Mucosa of rectum (tissue), 2 donors: ENCODE results near the gene DNAJA2.

Source experiments
- H3K27ac ChIP-seq, 2 donors: one replicate each; pipeline ENCODE4 v1.7.0; 2013; ENCODE audit warnings: inconsistent platforms in 2 of 2, low read depth in 2 of 2, low read length in 2 of 2
- H3K27me3 ChIP-seq, 2 donors: one replicate each; pipeline ENCODE4 v1.7.0; 2013; ENCODE audit warnings: low read length in 2 of 2; ENCODE audit not compliant: control insufficient read depth in 2 of 2, insufficient read depth in 2 of 2
- H3K36me3 ChIP-seq, 2 donors: one replicate each; pipeline ENCODE4 v1.7.0; 2013; ENCODE audit warnings: low read length in 2 of 2; ENCODE audit not compliant: control insufficient read depth in 2 of 2, insufficient read depth in 2 of 2
- H3K4me1 ChIP-seq, 2 donors: one replicate each; pipeline ENCODE4 v1.7.0; 2013; ENCODE audit warnings: low read length in 2 of 2, mild to moderate bottlenecking in 1 of 2; ENCODE audit not compliant: control insufficient read depth in 2 of 2, insufficient read depth in 2 of 2
- H3K4me3 ChIP-seq, 2 donors: one replicate each; pipeline ENCODE4 v1.7.0; 2013; ENCODE audit warnings: low read length in 2 of 2
- H3K9ac ChIP-seq, 2 donors: one replicate each; pipeline ENCODE4 v1.7.0; 2013; ENCODE audit warnings: low read length in 2 of 2, low read depth in 1 of 2, mild to moderate bottlenecking in 1 of 2
- H3K9me3 ChIP-seq, 2 donors: one replicate each; pipeline ENCODE4 v1.7.0; 2013; ENCODE audit warnings: low read length in 2 of 2; ENCODE audit not compliant: control insufficient read depth in 2 of 2
- donor health status: healthy.
- donor health status: Normal muscosa, but diverticular disease.

Gene DNAJA2

GRCh38 chr16:46976550-46976949 lies 3.1 kb upstream of the DNAJA2 start:
- Histone ChIP-seq H3K9me3 (no peaks in the 10 kb centered on the region), H3K9ac (no peak overlapping the region), H3K27me3 (no peaks in the 10 kb centered on the region), H3K36me3 (no peaks in the 10 kb centered on the region), H3K4me3 (no peak overlapping the region), H3K27ac (no peak overlapping the region), H3K4me1 (peaks cover 14 to 16% of the 10 kb centered on the region in 2 donors)

GRCh38 chr16:46975908-46976470 lies 2.5 kb upstream of the DNAJA2 start:
- peaks cover 15 to 16% of the 10 kb centered on the region in 2 donors for H3K4me1 ChIP-seq
- H3K27me3 ChIP-seq, result no peaks in the 10 kb centered on the region
- no peaks in the 10 kb centered on the region for H3K9me3 ChIP-seq
- no peak overlapping the region for H3K9ac ChIP-seq
- no peak overlapping the region for H3K4me3 ChIP-seq
- peaks cover 2 to 4% of the 10 kb centered on the region in 2 donors for H3K36me3 ChIP-seq
- no peak overlapping the region for H3K27ac ChIP-seq

- Histone ChIP-seq H3K27me3 (no peaks in the 10 kb centered on the region), H3K27ac (no peak overlapping the region)
Observed at GRCh38 chr16:46975165-46975564, 1.7 kb upstream of the DNAJA2 start.

GRCh38 chr16:46974352-46974751 lies 878 bp upstream of the DNAJA2 start:
- H3K9me3 ChIP-seq, result no peaks in the 10 kb centered on the region
- peak overlapping the region; percentile 94 to 96 for H3K9ac ChIP-seq
- H3K4me1 ChIP-seq, result peaks cover 15 to 16% of the 10 kb centered on the region in 2 donors
- peak overlapping the region; percentile 97 to 98 for H3K27ac ChIP-seq
- H3K27me3 ChIP-seq, result no peaks in the 10 kb centered on the region
- H3K36me3 ChIP-seq, result peaks cover 8 to 10% of the 10 kb centered on the region in 2 donors
- H3K4me3 ChIP-seq, result peak overlapping the region in 1 of 2 donors; percentile 96

More at GRCh38 chr16:46975165-46975564, 1.7 kb upstream of the DNAJA2 start:
- Histone ChIP-seq H3K4me1 (peaks cover 15 to 16% of the 10 kb centered on the region in 2 donors), H3K4me3 (no peak overlapping the region), H3K9me3 (no peaks in the 10 kb centered on the region), H3K36me3 (peaks cover 5% of the 10 kb centered on the region in 2 donors), H3K9ac (no peak overlapping the region)

GRCh38 chr16:46973996-46974324 lies 486 bp upstream of the DNAJA2 start:
- Histone ChIP-seq H3K4me1 (peaks cover 16 to 17% of the 10 kb centered on the region in 2 donors), H3K27me3 (no peaks in the 10 kb centered on the region), H3K9ac (peak overlapping the region; percentile 94 to 96), H3K9me3 (no peaks in the 10 kb centered on the region), H3K4me3 (peak overlapping the region; percentile 90 to 96), H3K36me3 (peaks cover 12 to 13% of the 10 kb centered on the region in 2 donors), H3K27ac (peak overlapping the region; percentile 97 to 98)

GRCh38 chr16:46972429-46973206 lies 856 bp downstream of the DNAJA2 start:
- peaks cover 26% of the 10 kb centered on the region in 2 donors for H3K36me3 ChIP-seq
- H3K27me3 ChIP-seq, result no peaks in the 10 kb centered on the region
- H3K4me1 ChIP-seq, result peaks cover 16 to 17% of the 10 kb centered on the region in 2 donors
- H3K4me3 ChIP-seq, result peak overlapping the region; percentile 90 to 96
- H3K9ac ChIP-seq, result peak overlapping the region; percentile 94 to 96
- H3K9me3 ChIP-seq, result no peaks in the 10 kb centered on the region
- H3K27ac ChIP-seq, result peak overlapping the region; percentile 97 to 98

- peaks cover 16 to 19% of the 10 kb centered on the region in 2 donors for H3K4me1 ChIP-seq
- no peak overlapping the region for H3K4me3 ChIP-seq
- no peaks in the 10 kb centered on the region for H3K9me3 ChIP-seq
- peaks cover 38% of the 10 kb centered on the region in 2 donors for H3K36me3 ChIP-seq
- H3K9ac ChIP-seq, result no peak overlapping the region
- H3K27me3 ChIP-seq, result no peaks in the 10 kb centered on the region
- no peak overlapping the region for H3K27ac ChIP-seq
Observed at GRCh38 chr16:46971271-46971670, 2.2 kb downstream of the DNAJA2 start.

GRCh38 chr16:46970089-46970488 lies 3.4 kb downstream of the DNAJA2 start:
- H3K9me3 ChIP-seq, result no peaks in the 10 kb centered on the region
- H3K36me3 ChIP-seq, result peaks cover 43 to 50% of the 10 kb centered on the region in 2 donors
- H3K4me3 ChIP-seq, result no peak overlapping the region
- H3K9ac ChIP-seq, result no peak overlapping the region
- no peak overlapping the region for H3K27ac ChIP-seq
- no peaks in the 10 kb centered on the region for H3K27me3 ChIP-seq
- H3K4me1 ChIP-seq, result peaks cover 16 to 19% of the 10 kb centered on the region in 2 donors

- peaks cover 6 to 14% of the 10 kb centered on the region in 2 donors for H3K4me1 ChIP-seq
- H3K9ac ChIP-seq, result no peak overlapping the region
- H3K27me3 ChIP-seq, result no peaks in the 10 kb centered on the region
- H3K36me3 ChIP-seq, result peaks cover 57 to 69% of the 10 kb centered on the region in 2 donors
- H3K9me3 ChIP-seq, result no peaks in the 10 kb centered on the region
- H3K4me3 ChIP-seq, result no peak overlapping the region
- H3K27ac ChIP-seq, result no peak overlapping the region
Observed at GRCh38 chr16:46968063-46968435, 5.4 kb downstream of the DNAJA2 start.

GRCh38 chr16:46962629-46963028 lies 10.8 kb downstream of the DNAJA2 start:
- H3K4me1 ChIP-seq, result peaks cover 2 to 3% of the 10 kb centered on the region in 2 donors
- no peaks in the 10 kb centered on the region for H3K27me3 ChIP-seq
- no peak overlapping the region for H3K9ac ChIP-seq
- H3K27ac ChIP-seq, result no peak overlapping the region
- H3K36me3 ChIP-seq, result peaks cover 70 to 87% of the 10 kb centered on the region in 2 donors
- no peaks in the 10 kb centered on the region for H3K9me3 ChIP-seq
- no peak overlapping the region for H3K4me3 ChIP-seq
